Lower leg skin (tissue), 4 donors: Measurements from ENCODE around the gene DTX3L. TPM values are rescaled to one million over a fixed set of nuclear protein-coding genes. Genes with fewer than 3 reads are reported as not detected.

Experiments used
- DNase-seq, 2 donors: peaks; one replicate each; pipeline ENCODE4 v3.0.0-alpha.2; 2019; ENCODE audit warnings: low spot score in 2 of 2
- H3K4me3 ChIP-seq: fragments of 200-600 bp; sonication (generic); 2 replicates; pipeline ENCODE4 v1.5.1; 2017; ENCODE audit warnings: mild to moderate bottlenecking, low read depth; ENCODE audit not compliant: poor library complexity, severe bottlenecking
- CTCF ChIP-seq, 3 donors: fragments of 450-650 bp; IDR thresholded peaks; one replicate each; pipeline ENCODE4 v1.5.1; 2016; ENCODE audit warnings: antibody characterized with exemption in 3 of 3, mild to moderate bottlenecking in 3 of 3, moderate library complexity in 2 of 3
- POLR2A ChIP-seq, 2 donors: fragments of 450-650 bp; IDR thresholded peaks; one replicate each; pipeline ENCODE4 v1.6.1; 2016 to 2017; ENCODE audit warnings: antibody characterized with exemption in 2 of 2, mild to moderate bottlenecking in 1 of 2, moderate library complexity in 1 of 2
- WGBS, 2 donors: methylation state at CpG; one replicate each; pipeline ENCODE4 v1.1.5; 2018; 5-methylcytosine and 5-hydroxymethylcytosine counted together
- intact Hi-C: fragments of 100-400 bp; cut with DNase I; formaldehyde crosslinking; loops from one replicate; pipeline ENCODE4 v1.15.0; 2023; ENCODE audit warnings: low total_unique reads
- total RNA-seq, 4 donors: library from RNA; depleted of rRNA; stranded (reverse); fragments of >200 nt; gene quantifications; one replicate each; pipeline ENCODE4 v1.1.0, GENCODE V29; 2016

The DTX3L gene
- total RNA-seq, 4 donors from 2014 or later, result 7.8 to 14.2 (median 9.4) TPM

GRCh38 chr3:122598556-122598955, 34.4 kb downstream of the DTX3L start:
- no peak overlapping the region for H3K4me3 ChIP-seq
- DNase-seq, result no peak
- WGBS, 2 donors, result 66 to 70% methylated on average over 4 of the region's 4 CpGs
- intact Hi-C loops, result no loop called here
- TF ChIP-seq CTCF (IDR thresholded peaks at IDR 0.05) (no peak), POLR2A (IDR thresholded peaks at IDR 0.05) (no peak)

GRCh38 chr3:122602011-122602710, 38.0 kb downstream of the DTX3L start:
- 46 to 52% methylated on average over 5 of the region's 5 CpGs for WGBS, 2 donors
- DNase-seq, result no peak
- TF ChIP-seq POLR2A (IDR thresholded peaks at IDR 0.05), result no peak
- no peak for TF ChIP-seq CTCF (IDR thresholded peaks at IDR 0.05)
- no peak overlapping the region for H3K4me3 ChIP-seq
- intact Hi-C loops, result no loop called here

- TF ChIP-seq POLR2A (IDR thresholded peaks at IDR 0.05) (no peak), CTCF (IDR thresholded peaks at IDR 0.05) (no peak)
- no peak for DNase-seq
- WGBS, 2 donors, result 74 to 79% methylated on average over 2 of the region's 2 CpGs
- intact Hi-C loops, result no loop called here
- H3K4me3 ChIP-seq, result no peak overlapping the region
Measured at GRCh38 chr3:122603056-122603455, 38.9 kb downstream of the DTX3L start.

GRCh38 chr3:122606330-122606729, 42.2 kb downstream of the DTX3L start:
- 58 to 61% methylated on average over 4 of the region's 4 CpGs for WGBS, 2 donors
- no peak overlapping the region for H3K4me3 ChIP-seq
- TF ChIP-seq POLR2A (IDR thresholded peaks at IDR 0.05) (no peak), CTCF (IDR thresholded peaks at IDR 0.05) (no peak)
- intact Hi-C loops, result no loop called here
- DNase-seq, result no peak

- intact Hi-C loops, result no loop called here
- TF ChIP-seq CTCF (IDR thresholded peaks at IDR 0.05) (no peak), POLR2A (IDR thresholded peaks at IDR 0.05) (no peak)
- 95 to 97% methylated on average over 1 of the region's 1 CpG for WGBS, 2 donors
- DNase-seq, result no peak
- no peak overlapping the region for H3K4me3 ChIP-seq
Measured at GRCh38 chr3:122608916-122609315, 44.8 kb downstream of the DTX3L start.
